GM21360 (cell line): ENCODE measurements around the gene GCDH.
"Not testable (repeated sequence)": the region's sequence is repeated elsewhere in the genome, so short reads cannot be mapped to it uniquely, and the experiment has no call there.

Experiments
- ATAC-seq: cut with Tn5 transposase; IDR thresholded peaks from one replicate; pipeline ENCODE4 v1.9.1; 2021; ENCODE audit warnings: mild to moderate bottlenecking, moderate library complexity; ENCODE audit not compliant: unreplicated experiment

The GCDH gene

GRCh38 chr19:12872255-12872654 lies 18.7 kb upstream of the GCDH start:
- no peak for ATAC-seq

DNA sequence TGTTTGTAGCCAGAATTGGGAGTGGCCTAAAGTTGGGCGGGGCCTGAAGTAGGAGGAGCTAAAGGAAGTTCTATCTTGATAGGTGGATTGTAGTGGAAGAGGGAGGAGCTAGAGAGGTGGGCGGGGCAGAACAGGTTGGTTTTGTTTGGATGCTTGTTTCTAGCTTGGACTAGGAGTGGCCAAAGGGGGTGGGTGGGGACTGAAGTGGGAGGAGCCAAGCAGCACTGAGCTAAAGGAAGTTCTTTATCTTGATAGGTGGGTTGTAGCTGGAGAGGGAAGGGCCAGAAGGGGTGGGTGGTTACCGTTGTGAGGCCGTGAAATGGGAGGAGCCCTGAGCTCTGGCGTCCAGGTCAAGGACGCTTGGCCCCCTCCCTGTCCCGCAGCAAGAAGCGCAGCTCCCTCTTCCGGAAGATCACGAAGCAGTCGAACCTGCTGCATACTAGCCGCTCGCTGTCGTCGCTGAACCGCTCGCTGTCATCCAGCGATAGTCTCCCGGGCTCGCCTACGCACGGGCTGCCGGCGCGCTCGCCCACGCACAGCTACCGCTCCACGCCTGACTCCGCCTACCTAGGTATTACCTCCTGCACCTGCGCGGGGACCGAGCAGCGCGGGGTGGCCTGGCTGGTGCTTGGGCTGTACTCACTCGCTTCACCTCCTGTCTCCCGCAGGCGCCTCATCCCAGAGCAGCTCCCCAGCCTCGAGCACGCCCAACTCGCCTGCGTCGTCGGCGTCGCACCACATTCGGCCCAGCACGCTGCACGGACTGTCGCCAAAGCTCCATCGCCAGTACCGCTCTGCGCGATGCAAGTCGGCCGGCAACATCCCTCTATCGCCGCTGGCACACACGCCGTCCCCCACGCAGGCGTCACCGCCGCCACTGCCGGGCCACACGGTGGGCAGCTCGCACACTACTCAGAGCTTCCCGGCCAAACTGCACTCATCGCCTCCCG lies 17.7 kb upstream of the GCDH start:
- no peak for ATAC-seq

GRCh38 chr19:12873891-12874745 lies 16.8 kb upstream of the GCDH start:
- ATAC-seq: no peak

- no peak for ATAC-seq
These were observed 15.9 kb upstream of the GCDH start for GRCh38 chr19:12875086-12875485.

DNA sequence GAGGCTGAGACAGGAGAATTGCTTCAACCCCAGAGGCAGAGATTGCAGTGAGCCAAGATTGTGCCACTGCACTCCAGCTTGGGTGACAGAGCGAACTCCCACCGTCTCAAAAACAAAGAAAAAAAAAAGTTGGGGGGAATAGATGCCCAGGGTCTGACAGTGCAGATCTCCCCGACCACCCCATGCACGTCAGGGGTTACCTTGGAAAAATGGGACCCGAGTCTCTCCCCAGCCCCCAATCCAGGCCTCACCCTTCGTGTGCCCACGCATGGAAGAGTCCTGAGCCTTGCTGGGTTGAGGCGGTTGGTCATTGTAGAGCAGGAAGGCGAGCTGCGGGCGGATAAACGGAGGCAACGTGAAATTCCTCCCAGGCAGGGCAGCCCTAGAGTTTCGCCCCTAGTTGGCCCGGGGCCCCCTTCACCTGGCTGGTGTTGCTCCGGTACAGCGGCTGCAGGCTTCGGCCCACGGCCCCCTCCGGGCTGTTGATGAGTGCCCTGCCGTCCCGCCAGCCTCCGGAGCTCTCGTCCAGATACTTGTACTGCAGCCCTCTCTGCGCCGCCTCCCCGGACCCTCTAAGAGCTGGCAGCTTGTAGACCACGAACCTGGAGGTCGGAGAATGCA lies 10.3 kb upstream of the GCDH start:
- ATAC-seq: no peak

GRCh38 chr19:12881172-12881808 lies 9.7 kb upstream of the GCDH start, which contains the start of gene DNASE2:
Gene DNASE2 (minus strand): TSS chr19:12881449. CDS start chr19:12881375, 74 bp downstream.
- ATAC-seq: peak; percentile 68

DNA sequence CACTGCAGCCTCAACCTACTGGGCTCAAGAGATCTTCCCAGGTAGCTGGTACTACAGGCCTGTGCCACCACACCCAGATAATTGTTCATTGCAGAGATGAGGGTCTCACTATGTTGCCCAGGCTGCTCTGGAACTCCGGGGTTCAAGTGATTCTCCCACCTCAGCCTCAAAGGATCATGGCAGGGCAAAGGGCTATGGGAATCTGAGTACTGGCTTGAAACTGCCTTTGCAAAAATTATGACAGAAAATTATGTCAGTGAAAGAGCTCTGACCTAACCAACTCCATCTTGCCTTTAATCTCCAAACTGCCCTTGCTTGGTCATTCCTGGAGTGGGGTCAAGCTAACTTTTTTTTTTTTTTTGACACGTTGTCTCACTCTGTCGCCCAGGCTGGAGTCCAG lies 8.4 kb upstream of the GCDH start:
- ATAC-seq: no peak

DNA sequence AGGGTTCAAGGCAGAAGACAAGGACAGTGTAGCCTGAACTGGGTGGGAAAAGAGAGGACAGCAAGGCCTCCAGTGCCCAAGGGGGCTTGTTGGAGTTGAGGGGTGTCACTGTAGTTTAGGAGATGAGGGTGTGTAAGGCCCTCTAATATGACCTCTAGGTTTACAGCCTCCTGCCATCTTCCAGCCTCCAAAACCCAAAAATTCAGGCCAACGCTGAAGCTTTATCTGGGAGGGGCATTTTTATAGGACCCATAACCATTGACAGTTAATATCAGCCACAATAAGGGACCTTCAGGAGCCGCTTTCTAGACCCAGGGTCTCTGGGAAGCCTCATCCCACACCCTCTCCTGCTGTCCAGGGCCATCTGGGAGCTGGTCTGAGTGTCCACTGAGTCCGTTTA lies 6.8 kb upstream of the GCDH start:
- no peak for ATAC-seq

GRCh38 chr19:12884627-12884925 lies 6.4 kb upstream of the GCDH start:
- ATAC-seq: no peak

- ATAC-seq: no peak
These were observed 5.8 kb upstream of the GCDH start for GRCh38 chr19:12884926-12885748.

DNA sequence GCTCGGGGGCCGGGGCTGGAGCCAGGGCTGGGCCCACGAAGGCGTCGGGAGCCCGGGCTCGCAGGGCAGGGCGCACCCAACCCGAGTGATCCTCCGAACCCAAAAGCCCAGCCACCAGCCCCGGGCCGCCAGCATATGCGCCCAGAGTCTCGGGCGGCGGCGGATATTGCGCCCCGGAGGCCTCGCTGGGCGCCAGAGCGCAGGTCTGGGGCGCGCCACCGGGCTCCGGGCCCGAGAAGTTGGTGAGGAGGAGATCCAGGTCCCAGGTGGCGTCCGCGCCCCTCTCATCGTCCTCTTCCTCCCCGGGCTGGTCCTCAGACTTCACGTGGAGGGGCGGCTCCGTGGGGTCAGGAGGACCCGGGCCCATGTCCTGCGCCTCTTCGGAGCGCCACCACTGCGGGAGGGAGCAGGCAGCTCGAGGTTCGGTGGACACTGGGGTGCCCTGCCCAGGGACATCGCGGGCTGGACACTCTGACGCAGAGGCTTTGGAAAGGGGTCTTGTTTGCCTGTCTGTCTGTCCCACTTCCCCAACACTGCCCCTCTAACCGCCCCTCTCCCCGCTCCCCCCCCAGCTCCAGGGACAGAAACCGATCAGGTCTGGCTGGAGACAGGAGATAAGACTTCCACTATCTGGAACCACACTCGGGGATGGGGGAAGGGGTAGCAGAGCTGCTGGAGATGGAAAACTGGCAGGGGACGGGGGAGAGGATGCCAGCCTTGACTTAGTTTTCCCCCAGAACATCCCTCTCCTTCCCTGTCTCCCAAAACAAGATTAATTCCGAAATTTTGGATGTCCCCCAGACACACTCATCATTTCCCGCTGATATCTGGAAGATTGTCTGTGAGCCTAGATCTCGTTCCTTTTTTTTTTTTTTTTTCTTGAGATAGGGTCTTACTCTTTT lies 5.0 kb upstream of the GCDH start:
- no peak for ATAC-seq

- no peak for ATAC-seq
These were observed 4.3 kb upstream of the GCDH start for GRCh38 chr19:12886651-12886968.

DNA sequence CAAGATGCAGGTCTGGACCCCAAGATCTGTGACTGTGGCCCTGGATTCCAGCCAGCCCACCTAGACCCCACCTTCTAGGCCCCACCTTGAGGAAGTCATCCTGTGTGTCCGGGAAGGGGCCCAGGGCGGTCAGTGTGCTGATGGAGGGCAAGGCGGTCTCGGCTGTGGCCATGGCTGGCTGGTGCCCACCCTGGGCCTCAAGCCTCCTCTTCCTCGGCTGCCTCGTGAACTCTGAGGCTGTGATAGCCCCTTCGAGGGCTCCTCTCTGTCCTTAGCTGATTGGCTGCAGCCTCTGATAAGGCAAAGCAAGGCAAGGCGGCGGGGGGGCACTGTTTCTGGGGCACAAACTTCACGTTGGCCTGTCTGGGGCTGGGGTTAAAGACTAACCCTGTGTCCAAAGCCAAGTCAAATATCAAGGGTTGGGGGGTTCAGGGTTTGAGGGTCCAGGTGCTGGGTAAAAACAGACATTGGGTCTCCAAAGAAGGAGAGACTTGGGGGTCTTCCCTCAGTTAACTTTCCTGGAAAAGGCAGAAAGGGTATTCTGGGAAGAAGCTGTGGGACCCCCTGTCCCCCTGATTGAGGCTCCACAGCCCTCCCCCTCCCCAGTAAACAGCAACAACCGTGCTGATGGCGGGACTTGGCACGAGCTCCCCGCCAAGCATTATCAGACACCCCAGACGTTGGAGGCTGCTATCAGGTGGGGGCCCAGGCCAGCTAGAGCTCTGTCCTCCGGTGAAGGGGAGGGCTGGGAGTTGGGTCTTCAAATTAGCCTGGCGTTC lies 3.8 kb upstream of the GCDH start, which contains the start of gene KLF1:
TSS of gene KLF1 (minus strand) at position 233 of the 779 bp plus-strand sequence. CDS start at position 172, 61 bp downstream.
- ATAC-seq: no peak

GRCh38 chr19:12888006-12888603 lies 2.9 kb upstream of the GCDH start:
- ATAC-seq: no peak

DNA sequence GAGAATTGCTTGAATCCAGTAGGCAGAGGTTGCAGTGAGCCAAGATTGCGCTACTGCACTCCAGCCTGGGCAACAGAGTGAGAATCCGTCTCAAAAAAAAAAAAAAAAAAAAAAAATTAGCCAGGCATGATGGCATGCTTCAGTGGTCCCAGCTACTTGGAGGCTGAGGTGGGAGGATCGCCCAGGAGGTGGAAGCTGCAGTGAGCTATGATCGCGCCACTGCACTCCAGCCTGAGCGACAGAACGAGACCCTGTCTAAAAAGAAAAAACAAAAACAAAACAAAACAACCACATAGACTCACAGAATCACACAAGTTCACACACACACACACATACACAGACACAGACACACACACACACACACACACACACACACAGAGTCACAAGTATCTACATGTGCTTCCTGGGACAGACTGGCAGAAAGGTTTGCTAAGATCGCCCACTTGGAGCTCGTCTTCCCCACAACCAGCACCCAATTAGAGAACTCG lies 617 bp upstream of the GCDH start:
- not testable (repeated sequence) for ATAC-seq

DNA sequence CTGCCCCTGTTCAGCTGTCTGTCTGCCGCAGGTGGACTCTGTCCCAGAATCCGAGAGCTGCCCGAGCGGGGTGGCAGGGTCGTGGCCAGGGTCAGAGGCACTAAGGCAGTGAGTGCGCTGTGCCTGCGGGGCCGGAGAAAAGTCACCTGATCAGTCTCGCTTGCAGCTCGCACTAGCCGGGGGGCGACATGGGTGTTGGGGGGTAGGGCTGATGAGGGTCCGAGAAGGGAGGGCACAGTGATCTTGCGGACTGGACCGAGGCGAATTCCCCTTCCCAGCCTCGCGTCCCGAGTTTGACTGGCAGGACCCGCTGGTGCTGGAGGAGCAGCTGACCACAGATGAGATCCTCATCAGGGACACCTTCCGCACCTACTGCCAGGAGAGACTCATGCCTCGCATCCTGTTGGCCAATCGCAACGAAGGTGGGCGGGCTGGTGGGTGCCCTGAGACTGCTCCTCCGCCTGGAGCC lies 627 bp downstream of the GCDH start:
- no peak for ATAC-seq

DNA sequence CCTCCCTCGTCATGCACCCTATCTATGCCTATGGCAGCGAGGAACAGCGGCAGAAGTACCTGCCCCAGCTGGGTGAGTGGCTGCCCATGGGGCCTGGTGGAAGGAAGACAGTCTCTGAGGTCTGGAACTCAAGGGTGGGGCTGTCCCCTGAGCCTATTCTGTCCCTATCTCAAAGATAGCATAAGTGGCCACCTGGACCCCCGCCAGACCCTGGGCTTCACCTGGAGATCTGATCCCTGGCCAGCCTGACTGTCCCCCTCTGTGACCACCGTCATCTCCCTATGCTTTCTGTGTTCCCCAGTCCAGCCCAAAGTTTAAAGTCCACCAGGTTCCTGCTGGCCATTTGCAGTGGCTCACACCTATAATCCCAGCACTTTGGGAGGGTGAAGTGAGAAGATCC lies 2.6 kb downstream of the GCDH start:
- no peak for ATAC-seq

GRCh38 chr19:12896460-12896859 lies 5.5 kb downstream of the GCDH start:
- ATAC-seq: no peak
